Heart left ventricle (tissue), 13 donors: Measurements from ENCODE around the gene PROSER1.

Experiments
- CTCF ChIP-seq, 12 donors: fragments of 200-600 bp; sonication (generic) in 4 of 12; IDR thresholded peaks; one replicate each; pipeline versions ENCODE4 v1.5.0 to v1.8.0; 2018 to 2022; ENCODE audit warnings: antibody characterized with exemption in 12 of 12, mild to moderate bottlenecking in 5 of 12
- POLR2A ChIP-seq, 2 donors: fragments of 450-650 bp; IDR thresholded peaks; one replicate each; pipeline ENCODE4 v1.6.1; 2017; ENCODE audit warnings: antibody characterized with exemption in 2 of 2, mild to moderate bottlenecking in 2 of 2, moderate library complexity in 2 of 2
- donor health status: ischemic (EF 13 %, LVEDD 7.1; RV severe dilation, severe dysfunction).
- donor health status: DM: no; HTN: yes; CAD: no.
- donor health status: DM: no; HTN: no; CAD: no.
- donor health status: ischemic (EF 25% LVEDD 6.9; RV normal size, moderate dysfunction).
- donor health status: ischemic (EF 25% LVEDD 5.7; RV mildly dilated, moderate dysfunction).
- donor health status: ischemic (EF 35%, LVEDD 5.7; RV mildly dilated, moderate dysfunction).
- donor health status: nonischemic (EF 11% LVEDD 7.7; RV severe dilation, severe dysfunction).
- donor health status: DM: yes; HTN: yes; CAD: no.
- donor health status: PGD.
- donor health status: ischemic (EF 29% LVEDD 5.4; RV normal size, mild dysfunction).
- donor health status: nonischemic (EF 23%, LVEDD 6.1; RV moderate dilation, normal function).

DNA sequence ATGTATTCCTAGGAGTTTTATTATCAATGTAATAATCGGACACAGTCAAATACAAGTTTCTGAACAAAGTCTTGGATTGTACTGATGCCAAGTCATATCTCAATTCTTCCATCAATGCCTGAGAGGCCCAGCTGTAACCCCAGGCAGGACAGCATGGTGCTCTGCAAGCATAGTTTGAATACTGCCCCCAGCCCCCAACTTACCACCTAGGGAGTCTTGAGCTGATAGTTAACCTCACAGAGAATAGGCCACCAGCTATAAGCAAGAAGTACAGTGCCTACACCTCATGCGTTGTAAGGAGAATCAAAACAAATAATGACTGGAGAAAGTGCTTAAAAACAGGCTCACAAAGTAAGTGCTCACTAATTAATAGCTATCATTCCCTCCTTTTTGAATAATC lies 2.7 kb downstream of the PROSER1 start:
- no peak for TF ChIP-seq CTCF (IDR thresholded peaks at IDR 0.05)
- no peak for TF ChIP-seq POLR2A (IDR thresholded peaks at IDR 0.05)
